WTC11 (cell line): ENCODE measurements around the gene SLC25A17. TPM values are rescaled to one million over a fixed set of nuclear protein-coding genes. Genes with fewer than 3 reads are reported as not detected.

Experiments used
- ATAC-seq: fragments of 200-7000 bp; cut with Tn5 transposase; 2 replicates; pipeline ENCODE4 v1.10.0; 2021; ENCODE audit warnings: mild to moderate bottlenecking, moderate library complexity
- CTCF ChIA-PET: fragments of 300-600 bp; sonication (Branson Sonifier 250); formaldehyde crosslinking; loops from one replicate; lab custom pipeline; 2021; ENCODE audit warnings: antibody characterized with exemption; lab: Charles Lee
- POLR2A ChIA-PET: fragments of 350-600 bp; sonication (Branson Sonifier 250); formaldehyde crosslinking; loops from one replicate; lab custom pipeline; 2021; ENCODE audit warnings: antibody characterized with exemption; lab: Charles Lee
- DNase-seq: peaks from one replicate; pipeline ENCODE4 v3.0.0; 2021; ENCODE audit warnings: low spot score
- H3K27ac Mint-ChIP-seq: 2 replicates; pipeline ENCODE4 v1.8.0; 2021; ENCODE audit warnings: mixed read lengths
- H3K27me3 Mint-ChIP-seq: 2 replicates; pipeline ENCODE4 v1.8.0; 2021; ENCODE audit warnings: low read depth, mild to moderate bottlenecking, moderate library complexity, mixed read lengths
- H3K36me3 Mint-ChIP-seq: 2 replicates; pipeline ENCODE4 v1.8.0; 2021; ENCODE audit warnings: mixed read lengths
- H3K4me1 Mint-ChIP-seq: 2 replicates; pipeline ENCODE4 v1.8.0; 2022; ENCODE audit warnings: mixed read lengths
- H3K4me3 Mint-ChIP-seq: 2 replicates; pipeline ENCODE4 v1.8.0; 2021; ENCODE audit warnings: mild to moderate bottlenecking, moderate library complexity, mixed read lengths
- H3K9me3 Mint-ChIP-seq: 2 replicates; pipeline ENCODE4 v1.8.0; 2021; ENCODE audit warnings: mixed read lengths
- CREM ChIP-seq: sonication (generic); formaldehyde crosslinking; IDR thresholded peaks from 2 replicates; pipeline ENCODE4 v1.8.1; 2022; ENCODE audit warnings: mild to moderate bottlenecking, missing genetic modification reagents, moderate library complexity
- GRHL2 ChIP-seq: fragments of 250-450 bp; sonication (Bioruptor Pico); IDR thresholded peaks from 2 replicates; pipeline ENCODE4 v1.8.0; 2022; ENCODE audit warnings: mild to moderate bottlenecking, moderate library complexity; ENCODE audit not compliant: insufficient replicate concordance, severe bottlenecking
- GTF2I ChIP-seq: fragments of 250-450 bp; sonication (Bioruptor Pico); conservative IDR thresholded peaks from 2 replicates; pipeline ENCODE4 v1.4.0; 2021; ENCODE audit warnings: mild to moderate bottlenecking
- MXD4 ChIP-seq: fragments of 250-450 bp; sonication (Bioruptor Pico); IDR thresholded peaks from 2 replicates; pipeline ENCODE4 v1.8.0; 2021; ENCODE audit warnings: mild to moderate bottlenecking, moderate library complexity, borderline replicate concordance
- NFE2L1 ChIP-seq: sonication (generic); formaldehyde crosslinking; IDR thresholded peaks from 2 replicates; pipeline ENCODE4 v1.8.1; 2023; ENCODE audit warnings: missing genetic modification reagents
- NR3C1 ChIP-seq: sonication (generic); formaldehyde crosslinking; conservative IDR thresholded peaks from 2 replicates; pipeline ENCODE4 v1.8.1; 2023; ENCODE audit warnings: low read depth, mild to moderate bottlenecking, missing genetic modification reagents
- SOX15 ChIP-seq: fragments of 250-450 bp; sonication (Bioruptor Pico); IDR thresholded peaks from 2 replicates; pipeline ENCODE4 v1.9.0; 2021; ENCODE audit warnings: mild to moderate bottlenecking
- SP1 ChIP-seq: sonication (generic); formaldehyde crosslinking; conservative IDR thresholded peaks from 2 replicates; pipeline ENCODE4 v1.8.1; 2022; ENCODE audit warnings: missing genetic modification reagents
- ZNF416 ChIP-seq: fragments of 250-450 bp; sonication (Bioruptor Pico); IDR thresholded peaks from 2 replicates; pipeline ENCODE4 v1.9.0; 2021; ENCODE audit warnings: mild to moderate bottlenecking, inconsistent platforms
- ZNF423 ChIP-seq: fragments of 250-450 bp; sonication (Bioruptor Pico); IDR thresholded peaks from 2 replicates; pipeline ENCODE4 v2.1.2; 2022; ENCODE audit warnings: mild to moderate bottlenecking, moderate library complexity
- total RNA-seq: library from RNA; stranded (reverse); gene quantifications from 3 replicates; pipeline ENCODE4 v1.2.3, GENCODE V29; 2021
- TF ChIP-seq, protein P1 (sequence below): fragments of 250-450 bp; sonication (Bioruptor Pico); IDR thresholded peaks from 2 replicates; pipeline ENCODE4 v1.8.0; 2021; ENCODE audit warnings: mild to moderate bottlenecking
- TF ChIP-seq, protein P2 (sequence below): sonication (generic); formaldehyde crosslinking; IDR thresholded peaks from 2 replicates; pipeline ENCODE4 v1.8.1; 2023; ENCODE audit warnings: mild to moderate bottlenecking, missing genetic modification reagents
- TF ChIP-seq, protein P3 (sequence below): sonication (generic); formaldehyde crosslinking; IDR thresholded peaks from 2 replicates; pipeline ENCODE4 v1.8.1; 2023; ENCODE audit warnings: mild to moderate bottlenecking, moderate library complexity, missing genetic modification reagents
- TF ChIP-seq, protein P4 (sequence below): sonication (generic); formaldehyde crosslinking; IDR thresholded peaks from 2 replicates; pipeline ENCODE4 v1.8.0; 2022; ENCODE audit warnings: mild to moderate bottlenecking, missing genetic modification reagents
- TF ChIP-seq, protein P5 (sequence below): fragments of 250-450 bp; sonication (Bioruptor Pico); IDR thresholded peaks from 2 replicates; pipeline ENCODE4 v2.1.2; 2022; ENCODE audit warnings: mild to moderate bottlenecking, moderate library complexity
- TF ChIP-seq, protein P6 (sequence below): sonication (generic); formaldehyde crosslinking; IDR thresholded peaks from 2 replicates; pipeline ENCODE4 v1.8.1; 2022; ENCODE audit warnings: mild to moderate bottlenecking, moderate library complexity, missing genetic modification reagents

Gene SLC25A17
- total RNA-seq, 1 experiment from 2014 or later, result 29.6 TPM

DNA sequence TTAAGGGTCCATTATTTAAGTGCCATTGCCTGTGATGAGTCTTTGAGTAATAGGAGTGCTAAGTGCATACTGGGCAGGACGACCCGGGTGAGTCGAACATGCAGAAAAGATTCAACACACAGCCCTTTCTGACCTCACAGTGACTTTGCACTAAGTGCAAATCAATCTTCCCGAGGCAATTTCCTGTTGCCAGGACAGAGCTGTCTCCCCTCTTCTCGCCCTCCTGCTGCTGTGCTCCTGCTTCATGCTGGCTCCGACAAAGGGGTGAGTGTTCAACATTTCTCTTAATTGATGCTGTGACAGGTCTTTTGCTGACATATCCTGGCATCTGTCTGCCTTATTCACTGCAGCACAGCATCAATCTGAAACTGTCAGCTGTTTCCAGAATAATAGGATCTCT, 97.9 kb downstream of the SLC25A17 start:
- no peaks in the 10 kb centered on the region for H3K9me3 Mint-ChIP-seq
- peaks cover 39% of the 10 kb centered on the region for H3K4me1 Mint-ChIP-seq
- POLR2A ChIA-PET, result no interaction called here
- H3K27me3 Mint-ChIP-seq, result peaks cover 2% of the 10 kb centered on the region
- no peak overlapping the region for H3K4me3 Mint-ChIP-seq
- no peaks in the 10 kb centered on the region for H3K36me3 Mint-ChIP-seq
- ATAC-seq, result peak; percentile 49
- no peak for DNase-seq
- peak overlapping the region; percentile 23; the same call in 1 of the 2 replicates for H3K27ac Mint-ChIP-seq
- peak; percentile 54 for TF ChIP-seq ZNF423 (CRISPR knock-in tag)
- no peak for TF ChIP-seq GRHL2 (CRISPR knock-in tag)
- no peak for TF ChIP-seq SP1 (CRISPR knock-in tag)
- 0 out of 2 replicates have a peak, but pooled peaks have one; percentile 41 for TF ChIP-seq NFE2L1
- no peak for TF ChIP-seq CREM (CRISPR knock-in tag)
- TF ChIP-seq, protein P1, sequence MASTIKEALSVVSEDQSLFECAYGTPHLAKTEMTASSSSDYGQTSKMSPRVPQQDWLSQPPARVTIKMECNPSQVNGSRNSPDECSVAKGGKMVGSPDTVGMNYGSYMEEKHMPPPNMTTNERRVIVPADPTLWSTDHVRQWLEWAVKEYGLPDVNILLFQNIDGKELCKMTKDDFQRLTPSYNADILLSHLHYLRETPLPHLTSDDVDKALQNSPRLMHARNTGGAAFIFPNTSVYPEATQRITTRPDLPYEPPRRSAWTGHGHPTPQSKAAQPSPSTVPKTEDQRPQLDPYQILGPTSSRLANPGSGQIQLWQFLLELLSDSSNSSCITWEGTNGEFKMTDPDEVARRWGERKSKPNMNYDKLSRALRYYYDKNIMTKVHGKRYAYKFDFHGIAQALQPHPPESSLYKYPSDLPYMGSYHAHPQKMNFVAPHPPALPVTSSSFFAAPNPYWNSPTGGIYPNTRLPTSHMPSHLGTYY (CRISPR knock-in tag), result no peak
- TF ChIP-seq MXD4 (CRISPR knock-in tag), result no peak
- CTCF ChIA-PET, result interaction anchor here (1.3 to 1.6 kb wide), 2 partner anchors 38 to 178 kb away, joined by 3 to 4 read pairs; no protein-coding TSS in a partner anchor

DNA sequence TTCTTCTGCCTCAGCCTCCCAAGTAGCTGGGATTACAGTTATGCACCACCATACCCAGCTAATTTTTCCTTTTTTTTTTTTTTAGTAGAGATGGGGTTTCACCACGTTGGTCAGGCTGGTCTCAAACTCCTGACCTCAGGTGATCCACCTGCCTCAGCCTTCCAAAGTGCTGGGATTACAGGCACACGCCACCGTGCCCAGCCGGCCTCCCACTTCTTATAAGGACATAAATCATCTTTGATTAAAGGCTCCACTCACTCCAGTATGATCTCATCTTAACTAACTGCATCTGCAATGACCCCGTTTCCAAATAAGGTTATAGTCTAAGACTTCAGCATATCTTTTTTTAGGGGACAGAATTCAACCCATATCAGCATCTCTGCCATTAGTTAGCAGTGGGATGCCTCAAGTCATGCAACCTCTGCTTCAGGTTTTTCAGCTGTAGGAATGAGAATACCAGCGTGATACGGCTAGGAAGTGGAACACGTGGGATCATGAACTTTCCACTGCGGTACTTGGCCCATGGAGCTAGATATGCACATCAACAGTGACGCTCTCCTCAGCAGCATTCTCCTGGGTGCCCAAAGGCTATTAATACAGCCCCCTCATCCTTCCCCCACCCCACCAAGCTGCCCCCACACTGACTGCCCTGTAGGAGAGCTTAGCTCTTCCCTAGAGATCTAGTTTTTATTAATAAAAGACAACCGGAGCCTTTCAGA, 98.4 kb downstream of the SLC25A17 start:
- ATAC-seq (no peak), DNase-seq (no peak)
- peaks cover 39% of the 10 kb centered on the region for H3K4me1 Mint-ChIP-seq
- CTCF ChIA-PET, result interaction anchor here (1.3 to 1.6 kb wide), 2 partner anchors 38 to 178 kb away, joined by 3 to 4 read pairs; no protein-coding TSS in a partner anchor
- H3K27ac Mint-ChIP-seq, result no peak overlapping the region; the same call in none of the 2 replicates
- H3K9me3 Mint-ChIP-seq, result no peaks in the 10 kb centered on the region
- H3K27me3 Mint-ChIP-seq, result peaks cover 8% of the 10 kb centered on the region
- no peak overlapping the region for H3K4me3 Mint-ChIP-seq
- H3K36me3 Mint-ChIP-seq, result no peaks in the 10 kb centered on the region
- POLR2A ChIA-PET, result no interaction called here
- TF ChIP-seq CREM (CRISPR knock-in tag) (no peak), SP1 (CRISPR knock-in tag) (no peak), GTF2I (no peak), NR3C1 (CRISPR knock-in tag) (no peak), SOX15 (CRISPR knock-in tag) (no peak), ZNF416 (no peak)
- TF ChIP-seq, protein P1 (CRISPR knock-in tag), result no peak
- TF ChIP-seq, protein P2, sequence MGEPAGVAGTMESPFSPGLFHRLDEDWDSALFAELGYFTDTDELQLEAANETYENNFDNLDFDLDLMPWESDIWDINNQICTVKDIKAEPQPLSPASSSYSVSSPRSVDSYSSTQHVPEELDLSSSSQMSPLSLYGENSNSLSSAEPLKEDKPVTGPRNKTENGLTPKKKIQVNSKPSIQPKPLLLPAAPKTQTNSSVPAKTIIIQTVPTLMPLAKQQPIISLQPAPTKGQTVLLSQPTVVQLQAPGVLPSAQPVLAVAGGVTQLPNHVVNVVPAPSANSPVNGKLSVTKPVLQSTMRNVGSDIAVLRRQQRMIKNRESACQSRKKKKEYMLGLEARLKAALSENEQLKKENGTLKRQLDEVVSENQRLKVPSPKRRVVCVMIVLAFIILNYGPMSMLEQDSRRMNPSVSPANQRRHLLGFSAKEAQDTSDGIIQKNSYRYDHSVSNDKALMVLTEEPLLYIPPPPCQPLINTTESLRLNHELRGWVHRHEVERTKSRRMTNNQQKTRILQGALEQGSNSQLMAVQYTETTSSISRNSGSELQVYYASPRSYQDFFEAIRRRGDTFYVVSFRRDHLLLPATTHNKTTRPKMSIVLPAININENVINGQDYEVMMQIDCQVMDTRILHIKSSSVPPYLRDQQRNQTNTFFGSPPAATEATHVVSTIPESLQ, result no peak
- TF ChIP-seq, protein P3, sequence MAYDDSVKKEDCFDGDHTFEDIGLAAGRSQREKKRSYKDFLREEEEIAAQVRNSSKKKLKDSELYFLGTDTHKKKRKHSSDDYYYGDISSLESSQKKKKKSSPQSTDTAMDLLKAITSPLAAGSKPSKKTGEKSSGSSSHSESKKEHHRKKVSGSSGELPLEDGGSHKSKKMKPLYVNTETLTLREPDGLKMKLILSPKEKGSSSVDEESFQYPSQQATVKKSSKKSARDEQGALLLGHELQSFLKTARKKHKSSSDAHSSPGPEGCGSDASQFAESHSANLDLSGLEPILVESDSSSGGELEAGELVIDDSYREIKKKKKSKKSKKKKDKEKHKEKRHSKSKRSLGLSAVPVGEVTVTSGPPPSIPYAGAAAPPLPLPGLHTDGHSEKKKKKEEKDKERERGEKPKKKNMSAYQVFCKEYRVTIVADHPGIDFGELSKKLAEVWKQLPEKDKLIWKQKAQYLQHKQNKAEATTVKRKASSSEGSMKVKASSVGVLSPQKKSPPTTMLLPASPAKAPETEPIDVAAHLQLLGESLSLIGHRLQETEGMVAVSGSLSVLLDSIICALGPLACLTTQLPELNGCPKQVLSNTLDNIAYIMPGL (CRISPR knock-in tag), result no peak
- TF ChIP-seq, protein P4, sequence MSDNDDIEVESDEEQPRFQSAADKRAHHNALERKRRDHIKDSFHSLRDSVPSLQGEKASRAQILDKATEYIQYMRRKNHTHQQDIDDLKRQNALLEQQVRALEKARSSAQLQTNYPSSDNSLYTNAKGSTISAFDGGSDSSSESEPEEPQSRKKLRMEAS, result no peak
- TF ChIP-seq, protein P5, sequence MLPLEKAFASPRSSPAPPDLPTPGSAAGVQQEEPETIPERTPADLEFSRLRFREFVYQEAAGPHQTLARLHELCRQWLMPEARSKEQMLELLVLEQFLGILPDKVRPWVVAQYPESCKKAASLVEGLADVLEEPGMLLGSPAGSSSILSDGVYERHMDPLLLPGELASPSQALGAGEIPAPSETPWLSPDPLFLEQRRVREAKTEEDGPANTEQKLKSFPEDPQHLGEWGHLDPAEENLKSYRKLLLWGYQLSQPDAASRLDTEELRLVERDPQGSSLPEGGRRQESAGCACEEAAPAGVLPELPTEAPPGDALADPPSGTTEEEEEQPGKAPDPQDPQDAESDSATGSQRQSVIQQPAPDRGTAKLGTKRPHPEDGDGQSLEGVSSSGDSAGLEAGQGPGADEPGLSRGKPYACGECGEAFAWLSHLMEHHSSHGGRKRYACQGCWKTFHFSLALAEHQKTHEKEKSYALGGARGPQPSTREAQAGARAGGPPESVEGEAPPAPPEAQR (CRISPR knock-in tag), result no peak
- TF ChIP-seq, protein P6, sequence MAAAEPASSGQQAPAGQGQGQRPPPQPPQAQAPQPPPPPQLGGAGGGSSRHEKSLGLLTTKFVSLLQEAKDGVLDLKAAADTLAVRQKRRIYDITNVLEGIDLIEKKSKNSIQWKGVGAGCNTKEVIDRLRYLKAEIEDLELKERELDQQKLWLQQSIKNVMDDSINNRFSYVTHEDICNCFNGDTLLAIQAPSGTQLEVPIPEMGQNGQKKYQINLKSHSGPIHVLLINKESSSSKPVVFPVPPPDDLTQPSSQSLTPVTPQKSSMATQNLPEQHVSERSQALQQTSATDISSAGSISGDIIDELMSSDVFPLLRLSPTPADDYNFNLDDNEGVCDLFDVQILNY (CRISPR knock-in tag), result no peak
